Liver (tissue), 9 donors: ENCODE measurements around the gene NSUN3. TPM values are rescaled to one million over a fixed set of nuclear protein-coding genes. Genes with fewer than 3 reads are reported as not detected.

Experiments
- DNase-seq: peaks from one replicate; pipeline ENCODE4 v3.0.0-alpha.2; 2017; ENCODE audit warnings: low spot score
- H3K27ac ChIP-seq, 2 donors: one replicate each; pipeline ENCODE4 v1.7.0; 2013; ENCODE audit warnings: inconsistent platforms in 2 of 2, low read length in 2 of 2, control low read depth in 1 of 2, low read depth in 1 of 2, mild to moderate bottlenecking in 1 of 2
- H3K27me3 ChIP-seq, 4 donors: one replicate each; pipeline versions ENCODE4 v1.6.1 to v1.7.0; 2013; ENCODE audit warnings: low read length in 3 of 4, inconsistent platforms in 1 of 4, mild to moderate bottlenecking in 1 of 4, moderate library complexity in 1 of 4; ENCODE audit not compliant: control insufficient read depth in 4 of 4, insufficient read depth in 4 of 4
- H3K36me3 ChIP-seq, 4 donors: one replicate each; pipeline versions ENCODE4 v1.6.1 to v1.7.0; 2013; ENCODE audit warnings: low read length in 3 of 4, mild to moderate bottlenecking in 3 of 4, low read depth in 1 of 4, moderate library complexity in 1 of 4; ENCODE audit not compliant: control insufficient read depth in 4 of 4, insufficient read depth in 3 of 4
- H3K4me1 ChIP-seq, 4 donors: one replicate each; pipeline versions ENCODE4 v1.6.1 to v1.7.0; 2013; ENCODE audit warnings: low read length in 3 of 4, mild to moderate bottlenecking in 3 of 4, moderate library complexity in 1 of 4; ENCODE audit not compliant: control insufficient read depth in 4 of 4, insufficient read depth in 4 of 4
- H3K4me3 ChIP-seq, 3 donors: one replicate each; pipeline versions ENCODE4 v1.6.1 to v1.7.0; 2013; ENCODE audit warnings: low read length in 3 of 3, control low read depth in 1 of 3, low read depth in 1 of 3, mild to moderate bottlenecking in 1 of 3
- H3K9ac ChIP-seq, 2 donors: one replicate each; pipeline ENCODE4 v1.7.0; 2013; ENCODE audit warnings: low read length in 2 of 2, mild to moderate bottlenecking in 2 of 2, moderate library complexity in 2 of 2, control low read depth in 1 of 2, low read depth in 1 of 2
- H3K9me3 ChIP-seq, 4 donors: one replicate each; pipeline versions ENCODE4 v1.6.1 to v1.7.0; 2013; ENCODE audit warnings: low read length in 3 of 4; ENCODE audit not compliant: control insufficient read depth in 4 of 4
- EGR1 ChIP-seq, 2 donors: IDR thresholded peaks; 2 replicates each; pipeline ENCODE4 v1.6.1; 2016 to 2018; ENCODE audit warnings: antibody characterized with exemption in 2 of 2, low read depth in 2 of 2
- FOXA1 ChIP-seq: IDR thresholded peaks from 2 replicates; pipeline ENCODE4 v1.6.1; 2016; ENCODE audit warnings: antibody characterized with exemption
- FOXA2 ChIP-seq: IDR thresholded peaks from 2 replicates; pipeline ENCODE4 v1.6.1; 2016; ENCODE audit warnings: antibody characterized with exemption
- GABPA ChIP-seq, 2 donors: IDR thresholded peaks in 1 of 2; conservative IDR thresholded peaks in 1 of 2; 2 replicates each; pipeline ENCODE4 v1.6.1; 2016; ENCODE audit warnings: antibody characterized with exemption in 2 of 2, mild to moderate bottlenecking in 1 of 2, moderate library complexity in 1 of 2
- HNF4A ChIP-seq, 2 donors: conservative IDR thresholded peaks; 2 replicates each; pipeline ENCODE4 v1.6.1; 2016; ENCODE audit warnings: antibody characterized with exemption in 2 of 2, mild to moderate bottlenecking in 2 of 2
- HNF4G ChIP-seq: IDR thresholded peaks from 2 replicates; pipeline ENCODE4 v1.6.1; 2016; ENCODE audit warnings: antibody characterized with exemption
- JUND ChIP-seq, 2 donors: IDR thresholded peaks; 2 replicates each; pipeline ENCODE4 v1.6.1; 2016; ENCODE audit warnings: antibody characterized with exemption in 2 of 2
- NR2F2 ChIP-seq: IDR thresholded peaks from 2 replicates; pipeline ENCODE4 v1.6.1; 2016; ENCODE audit warnings: antibody characterized with exemption
- RAD21 ChIP-seq, 2 donors: IDR thresholded peaks; 2 replicates each; pipeline ENCODE4 v1.6.1; 2016; ENCODE audit warnings: antibody characterized with exemption in 2 of 2, mild to moderate bottlenecking in 2 of 2
- RXRA ChIP-seq, 2 donors: IDR thresholded peaks; 2 replicates each; pipeline ENCODE4 v1.6.1; 2017 to 2018; ENCODE audit warnings: antibody characterized with exemption in 2 of 2, mild to moderate bottlenecking in 1 of 2
- SP1 ChIP-seq: IDR thresholded peaks from 2 replicates; pipeline ENCODE4 v1.6.1; 2018; ENCODE audit warnings: antibody characterized with exemption, mild to moderate bottlenecking
- TAF1 ChIP-seq: conservative IDR thresholded peaks from 2 replicates; pipeline ENCODE4 v1.6.1; 2016; ENCODE audit warnings: antibody characterized with exemption, mild to moderate bottlenecking
- YY1 ChIP-seq: IDR thresholded peaks from 2 replicates; pipeline ENCODE4 v1.6.1; 2016; ENCODE audit warnings: antibody characterized with exemption, mild to moderate bottlenecking
- WGBS: extraction: QIAGEN DNeasy Blood & Tissue Kit; methylation state at CpG from one replicate; pipeline ENCODE4 v1.1.7; 2013; 5-methylcytosine and 5-hydroxymethylcytosine counted together
- polyA plus RNA-seq, 2 donors: library from polyadenylated mRNA; stranded (reverse) in 1 of 2; unstranded in 1 of 2; fragments of 200-250 nt in 1 of 2; fragments of >200 nt in 1 of 2; fragmentation: Nextera tagmentation in 1 of 2; extraction: Ambion mirVana in 1 of 2; gene quantifications; one replicate each; pipeline versions ENCODE4 v1.2.1 to v1.2.3, GENCODE V29; 2013 to 2015
- total RNA-seq, 2 donors: library from RNA; depleted of rRNA; stranded (reverse); fragments of >200 nt; gene quantifications; one replicate each; pipeline ENCODE4 v1.2.3, GENCODE V29; 2014
- TF ChIP-seq, protein P1 (sequence below): fragments of 150-350 bp; IDR thresholded peaks from 2 replicates; pipeline ENCODE4 v1.5.1; 2017; ENCODE audit warnings: improper control_type of control experiment, low read depth, low read length; ENCODE audit not compliant: missing input control
- TF ChIP-seq, protein P2 (sequence below): IDR thresholded peaks from 2 replicates; pipeline ENCODE4 v1.6.1; 2016; ENCODE audit warnings: antibody characterized with exemption
- TF ChIP-seq, protein P3 (sequence below): IDR thresholded peaks from 2 replicates; pipeline ENCODE4 v1.6.1; 2016; ENCODE audit warnings: antibody characterized with exemption
- TF ChIP-seq, protein P4 (sequence below): IDR thresholded peaks from 2 replicates; pipeline ENCODE4 v1.6.1; 2016; ENCODE audit warnings: antibody characterized with exemption, mild to moderate bottlenecking
- TF ChIP-seq, protein P5 (sequence below): IDR thresholded peaks from 2 replicates; pipeline ENCODE4 v1.6.1; 2016; ENCODE audit warnings: antibody characterized with exemption
- donor health status: healthy.
- donor health status: healthy.
- donor health status: healthy.
- donor health status: healthy.
- donor health status: healthy.

NSUN3 gene
- total and polyA plus RNA-seq, 4 donors = 3.8 to 14.6 (median 8.1) TPM

DNA sequence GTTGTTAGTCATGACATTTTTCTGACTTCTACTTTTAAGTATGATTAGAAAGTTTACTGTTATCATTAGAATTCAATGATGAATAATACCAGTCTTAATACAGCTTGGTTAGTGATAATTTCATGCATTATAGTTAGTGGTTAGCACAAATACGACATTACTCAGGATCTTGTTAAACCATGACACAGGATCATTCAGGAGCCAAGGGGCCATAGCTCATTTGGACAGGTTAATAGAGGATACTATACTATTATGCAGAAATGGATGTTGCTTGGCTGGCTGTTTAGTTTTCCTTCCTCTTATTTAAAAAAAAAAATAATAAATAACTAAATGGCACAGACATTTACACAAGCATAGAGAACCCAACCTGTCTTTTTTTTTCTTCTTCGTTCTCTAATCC lies 55.5 kb downstream of the NSUN3 start:
- H3K27me3 ChIP-seq = no peaks in the 10 kb centered on the region
- 90% methylated on average over 2 of the region's 2 CpGs for WGBS
- no peak for DNase-seq

DNA sequence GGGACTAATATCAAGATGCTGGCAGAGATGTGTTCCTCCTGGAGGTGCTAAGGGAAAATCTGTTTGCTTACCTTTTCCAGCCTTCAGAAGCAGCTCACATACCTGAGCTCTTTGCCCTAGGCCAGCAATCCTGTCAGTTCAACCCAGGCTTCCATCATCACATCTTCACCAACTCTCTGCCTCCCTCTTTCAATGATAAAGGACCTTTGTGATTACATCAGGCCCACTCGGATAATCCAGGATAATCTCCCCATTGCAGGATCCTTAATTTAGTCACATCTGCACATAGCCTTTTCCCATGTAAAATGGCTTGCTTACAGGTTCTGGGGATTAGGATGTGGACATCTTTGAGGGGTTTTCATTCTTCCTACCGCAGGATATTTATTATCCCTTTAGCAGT lies 58.3 kb downstream of the NSUN3 start:
- 77% methylated on average over 2 of the region's 2 CpGs for WGBS
- no peaks in the 10 kb centered on the region for H3K4me1 ChIP-seq
- no peaks in the 10 kb centered on the region for H3K9me3 ChIP-seq
- H3K4me3 ChIP-seq = no peak overlapping the region
- no peak for DNase-seq
- no peaks in the 10 kb centered on the region for H3K27me3 ChIP-seq
- peaks cover 0 to 3% (median 1%) of the 10 kb centered on the region in 4 donors for H3K36me3 ChIP-seq
- no peak overlapping the region for H3K9ac ChIP-seq
- no peak overlapping the region for H3K27ac ChIP-seq
- TF ChIP-seq YY1 = no peak
- TF ChIP-seq, protein P1, sequence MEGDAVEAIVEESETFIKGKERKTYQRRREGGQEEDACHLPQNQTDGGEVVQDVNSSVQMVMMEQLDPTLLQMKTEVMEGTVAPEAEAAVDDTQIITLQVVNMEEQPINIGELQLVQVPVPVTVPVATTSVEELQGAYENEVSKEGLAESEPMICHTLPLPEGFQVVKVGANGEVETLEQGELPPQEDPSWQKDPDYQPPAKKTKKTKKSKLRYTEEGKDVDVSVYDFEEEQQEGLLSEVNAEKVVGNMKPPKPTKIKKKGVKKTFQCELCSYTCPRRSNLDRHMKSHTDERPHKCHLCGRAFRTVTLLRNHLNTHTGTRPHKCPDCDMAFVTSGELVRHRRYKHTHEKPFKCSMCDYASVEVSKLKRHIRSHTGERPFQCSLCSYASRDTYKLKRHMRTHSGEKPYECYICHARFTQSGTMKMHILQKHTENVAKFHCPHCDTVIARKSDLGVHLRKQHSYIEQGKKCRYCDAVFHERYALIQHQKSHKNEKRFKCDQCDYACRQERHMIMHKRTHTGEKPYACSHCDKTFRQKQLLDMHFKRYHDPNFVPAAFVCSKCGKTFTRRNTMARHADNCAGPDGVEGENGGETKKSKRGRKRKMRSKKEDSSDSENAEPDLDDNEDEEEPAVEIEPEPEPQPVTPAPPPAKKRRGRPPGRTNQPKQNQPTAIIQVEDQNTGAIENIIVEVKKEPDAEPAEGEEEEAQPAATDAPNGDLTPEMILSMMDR = no peak
- TF ChIP-seq, protein P2, sequence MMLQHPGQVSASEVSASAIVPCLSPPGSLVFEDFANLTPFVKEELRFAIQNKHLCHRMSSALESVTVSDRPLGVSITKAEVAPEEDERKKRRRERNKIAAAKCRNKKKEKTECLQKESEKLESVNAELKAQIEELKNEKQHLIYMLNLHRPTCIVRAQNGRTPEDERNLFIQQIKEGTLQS = no peak
- TF ChIP-seq SP1 = no peak
- TF ChIP-seq HNF4G = no peak
- TF ChIP-seq EGR1 (IDR thresholded peaks at IDR 0.05; ENCODE audit: low read depth in 2 of 2) = no peak
- no peak for TF ChIP-seq JUND (IDR thresholded peaks at IDR 0.05)
- TF ChIP-seq, protein P3, sequence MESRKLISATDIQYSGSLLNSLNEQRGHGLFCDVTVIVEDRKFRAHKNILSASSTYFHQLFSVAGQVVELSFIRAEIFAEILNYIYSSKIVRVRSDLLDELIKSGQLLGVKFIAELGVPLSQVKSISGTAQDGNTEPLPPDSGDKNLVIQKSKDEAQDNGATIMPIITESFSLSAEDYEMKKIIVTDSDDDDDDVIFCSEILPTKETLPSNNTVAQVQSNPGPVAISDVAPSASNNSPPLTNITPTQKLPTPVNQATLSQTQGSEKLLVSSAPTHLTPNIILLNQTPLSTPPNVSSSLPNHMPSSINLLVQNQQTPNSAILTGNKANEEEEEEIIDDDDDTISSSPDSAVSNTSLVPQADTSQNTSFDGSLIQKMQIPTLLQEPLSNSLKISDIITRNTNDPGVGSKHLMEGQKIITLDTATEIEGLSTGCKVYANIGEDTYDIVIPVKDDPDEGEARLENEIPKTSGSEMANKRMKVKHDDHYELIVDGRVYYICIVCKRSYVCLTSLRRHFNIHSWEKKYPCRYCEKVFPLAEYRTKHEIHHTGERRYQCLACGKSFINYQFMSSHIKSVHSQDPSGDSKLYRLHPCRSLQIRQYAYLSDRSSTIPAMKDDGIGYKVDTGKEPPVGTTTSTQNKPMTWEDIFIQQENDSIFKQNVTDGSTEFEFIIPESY = no peak
- TF ChIP-seq TAF1 = no peak
- no peak for TF ChIP-seq NR2F2
- no peak for TF ChIP-seq RAD21 (IDR thresholded peaks at IDR 0.05)
- no peak for TF ChIP-seq FOXA2
- TF ChIP-seq FOXA1 = no peak
- TF ChIP-seq RXRA (IDR thresholded peaks at IDR 0.05) = no peak
- TF ChIP-seq HNF4A (conservative IDR thresholded peaks at IDR 0.05) = no peak

More for the DNA sequence above, 55.5 kb downstream of the NSUN3 start:
- Histone ChIP-seq H3K4me3 (no peak overlapping the region), H3K27ac (no peak overlapping the region), H3K9ac (no peak overlapping the region), H3K9me3 (no peaks in the 10 kb centered on the region), H3K36me3 (peaks cover 0 to 3% (median 0%) of the 10 kb centered on the region in 4 donors), H3K4me1 (no peaks in the 10 kb centered on the region)
- no peak for TF ChIP-seq HNF4A (conservative IDR thresholded peaks at IDR 0.05)
- TF ChIP-seq, protein P3 = no peak
- no peak for TF ChIP-seq SP1
- no peak for TF ChIP-seq FOXA2
- TF ChIP-seq RXRA (IDR thresholded peaks at IDR 0.05) = no peak
- TF ChIP-seq RAD21 (IDR thresholded peaks at IDR 0.05) = no peak
- TF ChIP-seq EGR1 (IDR thresholded peaks at IDR 0.05; ENCODE audit: low read depth in 2 of 2) = no peak
- TF ChIP-seq JUND (IDR thresholded peaks at IDR 0.05) = no peak
- TF ChIP-seq GABPA (IDR thresholded peaks at IDR 0.05 in 1 of 2, conservative IDR thresholded peaks at IDR 0.05 in 1 of 2) = no peak
- TF ChIP-seq HNF4G = no peak
- no peak for TF ChIP-seq NR2F2
- TF ChIP-seq, protein P4, sequence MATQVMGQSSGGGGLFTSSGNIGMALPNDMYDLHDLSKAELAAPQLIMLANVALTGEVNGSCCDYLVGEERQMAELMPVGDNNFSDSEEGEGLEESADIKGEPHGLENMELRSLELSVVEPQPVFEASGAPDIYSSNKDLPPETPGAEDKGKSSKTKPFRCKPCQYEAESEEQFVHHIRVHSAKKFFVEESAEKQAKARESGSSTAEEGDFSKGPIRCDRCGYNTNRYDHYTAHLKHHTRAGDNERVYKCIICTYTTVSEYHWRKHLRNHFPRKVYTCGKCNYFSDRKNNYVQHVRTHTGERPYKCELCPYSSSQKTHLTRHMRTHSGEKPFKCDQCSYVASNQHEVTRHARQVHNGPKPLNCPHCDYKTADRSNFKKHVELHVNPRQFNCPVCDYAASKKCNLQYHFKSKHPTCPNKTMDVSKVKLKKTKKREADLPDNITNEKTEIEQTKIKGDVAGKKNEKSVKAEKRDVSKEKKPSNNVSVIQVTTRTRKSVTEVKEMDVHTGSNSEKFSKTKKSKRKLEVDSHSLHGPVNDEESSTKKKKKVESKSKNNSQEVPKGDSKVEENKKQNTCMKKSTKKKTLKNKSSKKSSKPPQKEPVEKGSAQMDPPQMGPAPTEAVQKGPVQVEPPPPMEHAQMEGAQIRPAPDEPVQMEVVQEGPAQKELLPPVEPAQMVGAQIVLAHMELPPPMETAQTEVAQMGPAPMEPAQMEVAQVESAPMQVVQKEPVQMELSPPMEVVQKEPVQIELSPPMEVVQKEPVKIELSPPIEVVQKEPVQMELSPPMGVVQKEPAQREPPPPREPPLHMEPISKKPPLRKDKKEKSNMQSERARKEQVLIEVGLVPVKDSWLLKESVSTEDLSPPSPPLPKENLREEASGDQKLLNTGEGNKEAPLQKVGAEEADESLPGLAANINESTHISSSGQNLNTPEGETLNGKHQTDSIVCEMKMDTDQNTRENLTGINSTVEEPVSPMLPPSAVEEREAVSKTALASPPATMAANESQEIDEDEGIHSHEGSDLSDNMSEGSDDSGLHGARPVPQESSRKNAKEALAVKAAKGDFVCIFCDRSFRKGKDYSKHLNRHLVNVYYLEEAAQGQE = no peak
- TF ChIP-seq, protein P2 = no peak
- no peak for TF ChIP-seq FOXA1
- TF ChIP-seq, protein P5, sequence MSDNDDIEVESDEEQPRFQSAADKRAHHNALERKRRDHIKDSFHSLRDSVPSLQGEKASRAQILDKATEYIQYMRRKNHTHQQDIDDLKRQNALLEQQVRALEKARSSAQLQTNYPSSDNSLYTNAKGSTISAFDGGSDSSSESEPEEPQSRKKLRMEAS = no peak
